GM23248 (cell line): ENCODE data around the gene GLT1D1. TPM values are rescaled to one million over a fixed set of nuclear protein-coding genes. Genes with fewer than 3 reads are reported as not detected.
A peak's percentile ranks its signal among the peaks of the same experiment; 100 is the strongest.

ENCODE experiments used
- DNase-seq: peaks from one replicate; pipeline ENCODE4 v3.0.0-alpha.2; 2015
- H2AFZ ChIP-seq: fragments of 200-600 bp; sonication (generic); 2 replicates; pipeline ENCODE4 v1.6.1; 2016; ENCODE audit warnings: antibody characterized with exemption
- H3F3A ChIP-seq: fragments of 200-600 bp; sonication (generic); 2 replicates; pipeline ENCODE4 v1.6.1; 2016; ENCODE audit warnings: mild to moderate bottlenecking, antibody characterized with exemption, mixed run types; ENCODE audit not compliant: insufficient read depth
- H3K27ac ChIP-seq: fragments of 200-600 bp; sonication (generic); 2 replicates; pipeline ENCODE4 v1.5.1; 2016; ENCODE audit warnings: mild to moderate bottlenecking
- H3K27me3 ChIP-seq: fragments of 200-600 bp; sonication (generic); replicated peaks from 2 replicates; pipeline ENCODE4 v1.6.1; 2016; ENCODE audit warnings: mild to moderate bottlenecking; ENCODE audit not compliant: insufficient read depth
- H3K36me3 ChIP-seq: fragments of 200-600 bp; sonication (generic); 2 replicates; pipeline ENCODE4 v1.6.1; 2016; ENCODE audit warnings: low read depth, mild to moderate bottlenecking
- H3K4me1 ChIP-seq: fragments of 200-600 bp; sonication (generic); 2 replicates; pipeline ENCODE4 v1.6.1; 2016; ENCODE audit warnings: mild to moderate bottlenecking; ENCODE audit not compliant: insufficient read depth
- H3K4me2 ChIP-seq: fragments of 200-600 bp; sonication (generic); one replicate; pipeline ENCODE4 v1.6.1; 2016; ENCODE audit warnings: mild to moderate bottlenecking; ENCODE audit not compliant: unreplicated experiment
- H3K4me3 ChIP-seq: fragments of 200-600 bp; sonication (generic); 2 replicates; pipeline ENCODE4 v1.5.1; 2016; ENCODE audit warnings: mild to moderate bottlenecking
- H3K79me2 ChIP-seq: fragments of 200-600 bp; sonication (generic); 2 replicates; pipeline ENCODE4 v1.6.1; 2016; ENCODE audit warnings: mild to moderate bottlenecking; ENCODE audit not compliant: insufficient read depth
- H3K9ac ChIP-seq: fragments of 200-600 bp; sonication (generic); 2 replicates; pipeline ENCODE4 v1.6.1; 2016; ENCODE audit warnings: mild to moderate bottlenecking
- H3K9me2 ChIP-seq: fragments of 200-600 bp; sonication (generic); 2 replicates; pipeline ENCODE4 v1.6.1; 2016; ENCODE audit warnings: mixed run types, mild to moderate bottlenecking, moderate library complexity; ENCODE audit not compliant: insufficient read depth
- H3K9me3 ChIP-seq: fragments of 200-600 bp; sonication (generic); one replicate; pipeline ENCODE4 v1.6.1; 2017; ENCODE audit warnings: low read depth
- H4K20me1 ChIP-seq: fragments of 200-600 bp; sonication (generic); 2 replicates; pipeline ENCODE4 v1.6.0; 2016; ENCODE audit not compliant: insufficient read depth
- EZH2 ChIP-seq: fragments of 200-600 bp; sonication (generic); IDR thresholded peaks from 2 replicates; pipeline ENCODE4 v1.6.1; 2018; ENCODE audit warnings: antibody characterized with exemption, mild to moderate bottlenecking; ENCODE audit not compliant: insufficient read depth, poor library complexity, severe bottlenecking
- EZH2phosphoT487 ChIP-seq: fragments of 200-600 bp; sonication (generic); IDR thresholded peaks from 2 replicates; pipeline ENCODE4 v1.6.1; 2018; ENCODE audit warnings: antibody characterized with exemption, moderate library complexity, mild to moderate bottlenecking, low read depth; ENCODE audit not compliant: insufficient read depth
- WGBS, 2 experiments: methylation state at CpG; one replicate each; pipeline ENCODE4 v1.1.6; 2015 to 2017; ENCODE audit warnings: low lambda C conversion rate in 2 of 2, low coverage in 1 of 2; ENCODE audit errors: missing lambda C conversion rate in 2 of 2; 5-methylcytosine and 5-hydroxymethylcytosine counted together
- in situ Hi-C: fragments of 300-500 bp; cut with MboI; formaldehyde crosslinking; loops from 2 replicates; pipeline ENCODE4 v1.15.0; 2020
- polyA plus RNA-seq: library from polyadenylated mRNA; unstranded; fragments of >200 nt; fragmentation: Nextera tagmentation; extraction: Ambion mirVana; gene quantifications from 2 replicates; pipeline ENCODE4 v1.2.1, GENCODE V29; 2016
- total RNA-seq: library from RNA; depleted of rRNA; stranded (reverse); fragments of >200 nt; shearing (Covaris generic); gene quantifications from 2 replicates; pipeline ENCODE4 v1.2.3, GENCODE V29; 2014

Gene GLT1D1
- total and polyA plus RNA-seq, 2 experiments from 2014 or later, result not detected

GRCh38 chr12:128818065-128819022 is 34.9 kb upstream of the GLT1D1 start:
- Histone ChIP-seq H3F3A (peaks cover 16% of the 10 kb centered on the region; the same call in 1 of the 2 replicates), H3K4me2 (peak overlapping the region; percentile 13), H3K27ac (peak overlapping the region; percentile 82), H3K9me3 (no peaks in the 10 kb centered on the region), H4K20me1 (no peaks in the 10 kb centered on the region), H3K4me1 (peaks cover 44% of the 10 kb centered on the region), H3K4me3 (no peak overlapping the region), H3K9me2 (no peaks in the 10 kb centered on the region), H3K9ac (peak overlapping the region; percentile 73), H3K27me3 (no peaks in the 10 kb centered on the region), H3K36me3 (no peaks in the 10 kb centered on the region), H3K79me2 (peaks cover 100% of the 10 kb centered on the region), H2AFZ (peak overlapping the region; percentile 5; the same call in 1 of the 2 replicates)
- TF ChIP-seq EZH2phosphoT487 (no peak), EZH2 (no peak)
- WGBS, 2 experiments, result 67 to 69% methylated on average over 13 of the region's 13 CpGs
- DNase-seq, result peak; percentile 65
- in situ Hi-C loops, result no loop called here

GRCh38 chr12:128819293-128820144 is 33.8 kb upstream of the GLT1D1 start:
- Histone ChIP-seq H2AFZ (no peak overlapping the region), H3K4me2 (no peak overlapping the region), H3K9ac (no peak overlapping the region), H3K36me3 (no peaks in the 10 kb centered on the region), H3F3A (peaks cover 5% of the 10 kb centered on the region; the same call in 1 of the 2 replicates), H4K20me1 (no peaks in the 10 kb centered on the region), H3K27me3 (no peaks in the 10 kb centered on the region), H3K27ac (peak overlapping the region; percentile 82), H3K9me3 (no peaks in the 10 kb centered on the region), H3K4me1 (peaks cover 39% of the 10 kb centered on the region), H3K4me3 (no peak overlapping the region), H3K79me2 (peaks cover 89% of the 10 kb centered on the region), H3K9me2 (no peaks in the 10 kb centered on the region)
- TF ChIP-seq EZH2 (no peak), EZH2phosphoT487 (no peak)
- in situ Hi-C loops, result no loop called here
- DNase-seq, result no peak
- WGBS, 2 experiments, result 88% methylated on average over 16 of the region's 16 CpGs

- no peak for DNase-seq
- Histone ChIP-seq H2AFZ (no peak overlapping the region), H3K4me2 (no peak overlapping the region), H3K4me3 (no peak overlapping the region), H3K9me2 (no peaks in the 10 kb centered on the region), H3F3A (peaks cover 4% of the 10 kb centered on the region; the same call in 1 of the 2 replicates), H3K9ac (no peak overlapping the region), H3K27ac (no peak overlapping the region), H4K20me1 (no peaks in the 10 kb centered on the region), H3K36me3 (no peaks in the 10 kb centered on the region), H3K4me1 (peaks cover 44% of the 10 kb centered on the region), H3K27me3 (no peaks in the 10 kb centered on the region), H3K9me3 (no peaks in the 10 kb centered on the region), H3K79me2 (peaks cover 82% of the 10 kb centered on the region)
- 84 to 87% methylated on average over 6 of the region's 6 CpGs for WGBS, 2 experiments
- TF ChIP-seq EZH2phosphoT487 (no peak), EZH2 (no peak)
- in situ Hi-C loops, result no loop called here
Observed at GRCh38 chr12:128820253-128820652, 33.0 kb upstream of the GLT1D1 start.

- DNase-seq, result no peak
- Histone ChIP-seq H2AFZ (no peak overlapping the region), H4K20me1 (no peaks in the 10 kb centered on the region), H3K4me1 (peaks cover 40% of the 10 kb centered on the region), H3F3A (peaks cover 4% of the 10 kb centered on the region; the same call in 1 of the 2 replicates), H3K27ac (no peak overlapping the region), H3K9me3 (no peaks in the 10 kb centered on the region), H3K36me3 (no peaks in the 10 kb centered on the region), H3K9me2 (no peaks in the 10 kb centered on the region), H3K79me2 (peaks cover 76% of the 10 kb centered on the region), H3K4me3 (no peak overlapping the region), H3K4me2 (no peak overlapping the region), H3K27me3 (no peaks in the 10 kb centered on the region), H3K9ac (no peak overlapping the region)
- in situ Hi-C loops, result no loop called here
- 74 to 81% methylated on average over 7 of the region's 7 CpGs for WGBS, 2 experiments
- TF ChIP-seq EZH2, result no peak
- no peak for TF ChIP-seq EZH2phosphoT487
Observed at GRCh38 chr12:128820723-128821432, 32.4 kb upstream of the GLT1D1 start.
